ENCODE data around the gene NSMF. TPM values are rescaled to one million over a fixed set of nuclear protein-coding genes. Genes with fewer than 3 reads are reported as not detected.

The NSMF gene
- total and polyA plus RNA-seq, 2 of the 8 experiments (the other 6 are each of a cell fraction or from before 2014, with no cell fraction given), result 56.7 to 65.1 TPM

GRCh38 chr9:137504432-137504777 is 45.3 kb upstream of the NSMF start:
- H2AK5ac ChIP-seq (ENCODE audit: low read depth, low read length), result no peak overlapping the region
- H2BK120ac ChIP-seq (replicated peaks; ENCODE audit: low read depth, low read length), result no peak overlapping the region
- H3K4me3 ChIP-seq (ENCODE audit: extremely low read depth in 1 of 4, insufficient read depth in 2 of 4, low read depth in 3 of 4, low read length in 4 of 4), result no peak overlapping the region
- no peak overlapping the region for H3K9ac ChIP-seq (replicated peaks in 1 of 4; ENCODE audit: extremely low read depth in 1 of 4, low read depth in 3 of 4, low read length in 3 of 4)
- 82% methylated on average over 7 of the region's 7 CpGs; no CpG with 5 or more reads in 1 of the 2 experiments for WGBS, 2 experiments (ENCODE audit: extremely low coverage in 1 of 2, insufficient coverage in 1 of 2, insufficient read length in 1 of 2, insufficient replicate concordance in 2 of 2, low coverage in 1 of 2, low lambda C conversion rate in 2 of 2, missing lambda C conversion rate in 1 of 2)
- no peak overlapping the region for H3K27ac ChIP-seq (ENCODE audit: low read depth, low read length)
- no peak overlapping the region for H3K56ac ChIP-seq (replicated peaks; ENCODE audit: insufficient read length, low read depth, low read length)
- H2AFZ ChIP-seq (ENCODE audit: low read length), result no peak overlapping the region
- H4K5ac ChIP-seq (ENCODE audit: insufficient read length, low read depth, low read length), result no peak overlapping the region
- DNase-seq (ENCODE audit: low read depth in 1 of 2, low spot score in 2 of 2), result no peak
- no peaks in the 10 kb centered on the region for H3K79me1 ChIP-seq (ENCODE audit: low read depth, low read length)
- CTCF ChIA-PET (ENCODE audit: partially characterized antibody), result interaction anchor here (1.0 to 1.7 kb wide), 4 partner anchors 14 to 47 kb away, joined by 3 to 4 read pairs (median 3); no protein-coding TSS in a partner anchor
- H2BK12ac ChIP-seq (ENCODE audit: low read depth, low read length), result no peak overlapping the region
- H2BK15ac ChIP-seq (ENCODE audit: low read length), result no peak overlapping the region
- no peak overlapping the region for H3K18ac ChIP-seq (ENCODE audit: extremely low read depth, low read length)
- H4K91ac ChIP-seq (replicated peaks; ENCODE audit: insufficient read length, low read length), result no peak overlapping the region
- no peak overlapping the region for H3K23ac ChIP-seq (ENCODE audit: insufficient read length)
- H3K14ac ChIP-seq (ENCODE audit: insufficient read length), result no peak overlapping the region
- H4K8ac ChIP-seq (ENCODE audit: extremely low read depth, insufficient read depth, low read length), result no peak overlapping the region
- no peaks in the 10 kb centered on the region for H3K27me3 ChIP-seq (replicated peaks in 1 of 4; ENCODE audit: control insufficient read depth in 3 of 4, extremely low read depth in 1 of 4, insufficient read depth in 3 of 4, low read length in 3 of 4)
- POLR2A ChIA-PET (ENCODE audit: partially characterized antibody), result no interaction called here
- no peak overlapping the region for H3K4ac ChIP-seq (replicated peaks; ENCODE audit: insufficient read length, low read depth, low read length)
- no peak overlapping the region for H3K4me2 ChIP-seq (ENCODE audit: insufficient read depth in 1 of 2, low read depth in 2 of 2, low read length in 2 of 2)
- no peak for FAIRE-seq
- no peaks in the 10 kb centered on the region for H4K20me1 ChIP-seq (replicated peaks in 1 of 2; ENCODE audit: control insufficient read depth in 1 of 2, insufficient read depth in 2 of 2, low read length in 2 of 2)
- H2BK5ac ChIP-seq (ENCODE audit: low read depth, low read length), result no peak overlapping the region
- no peaks in the 10 kb centered on the region for H3K79me2 ChIP-seq (ENCODE audit: control insufficient read depth in 1 of 2, insufficient read depth in 2 of 2, low read length in 2 of 2)
- H3K23me2 ChIP-seq (ENCODE audit: low read depth, low read length), result 0 out of 2 replicates have a peak, but pooled peaks cover 2% of the 10 kb centered on the region
- H2BK20ac ChIP-seq (ENCODE audit: low read length), result no peak overlapping the region
- H3K36me3 ChIP-seq (ENCODE audit: control insufficient read depth in 2 of 4, insufficient read depth in 4 of 4, low read length in 3 of 4), result no peaks in the 10 kb centered on the region
- H3K4me1 ChIP-seq (replicated peaks in 1 of 4; ENCODE audit: control insufficient read depth in 3 of 4, insufficient read depth in 4 of 4, low read length in 3 of 4), result no peaks in the 10 kb centered on the region
- H3K9me3 ChIP-seq (ENCODE audit: insufficient read depth in 2 of 2, low read depth in 1 of 2, low read length in 1 of 2), result peaks cover 0 to 33% of the 10 kb centered on the region in 2 experiments; a peak in 1 of 4 replicates
- no peak for TF ChIP-seq SP2 (IDR thresholded peaks at IDR 0.05; ENCODE audit: low read length)
- TF ChIP-seq POU5F1 (IDR thresholded peaks at IDR 0.05; ENCODE audit: low read depth, low read length), result no peak
- no peak for TF ChIP-seq BRCA1 (IDR thresholded peaks at IDR 0.05; ENCODE audit: low read depth, low read length)
- TF ChIP-seq RXRA (IDR thresholded peaks at IDR 0.05; ENCODE audit: insufficient read depth, low read depth, low read length), result no peak
- no peak for TF ChIP-seq BACH1 (IDR thresholded peaks at IDR 0.05; ENCODE audit: low read length)
- TF ChIP-seq SUZ12 (IDR thresholded peaks at IDR 0.05; ENCODE audit: low read length), result no peak
- no peak for TF ChIP-seq E2F6 (IDR thresholded peaks at IDR 0.05)
- no peak for TF ChIP-seq GABPA (IDR thresholded peaks at IDR 0.05; ENCODE audit: borderline replicate concordance, insufficient read depth, low read length)
- TF ChIP-seq CBX8 (IDR thresholded peaks at IDR 0.05; ENCODE audit: borderline replicate concordance, low read depth, low read length), result no peak
- no peak for TF ChIP-seq BCL11A (IDR thresholded peaks at IDR 0.05; ENCODE audit: low read depth in 2 of 2, low read length in 2 of 2)
- TF ChIP-seq HDAC2 (IDR thresholded peaks at IDR 0.05; ENCODE audit: borderline replicate concordance in 1 of 2, low read depth in 2 of 2, low read length in 2 of 2), result no peak
- TF ChIP-seq TEAD4 (IDR thresholded peaks at IDR 0.05; ENCODE audit: low read depth, low read length), result no peak
- TF ChIP-seq CHD1 (IDR thresholded peaks at IDR 0.05; ENCODE audit: low read depth, low read length), result no peak
- no peak for TF ChIP-seq HDAC6 (IDR thresholded peaks at IDR 0.05; ENCODE audit: low read depth, low read length)

Measured in H1 (cell line).